NB4 (cell line): ENCODE measurements around the gene BCL2.

Experiments used
- CTCF ChIP-seq: IDR thresholded peaks from one replicate; pipeline ENCODE4 v1.5.1; 2012; ENCODE audit warnings: low read depth, low read length
- MYC ChIP-seq: IDR thresholded peaks from 2 replicates; pipeline ENCODE4 v1.6.1; 2011; ENCODE audit warnings: low read depth, low read length
- POLR2A ChIP-seq: IDR thresholded peaks from 2 replicates; pipeline ENCODE4 v1.6.1; 2011; ENCODE audit warnings: mild to moderate bottlenecking; ENCODE audit not compliant: insufficient read length; ENCODE audit errors: extremely low read depth

- TF ChIP-seq CTCF (no peak), POLR2A (no peak), MYC (no peak)
Observed at GRCh38 chr18:63187791-63188460, 131.6 kb downstream of the BCL2 start.
